Tibial nerve (tissue), 4 donors: ENCODE results near the gene ADAT1.

ENCODE experiments used
- EP300 ChIP-seq, 2 donors: sonication (generic); formaldehyde crosslinking; IDR thresholded peaks; one replicate each; pipeline ENCODE4 v1.6.1; 2017; ENCODE audit warnings: antibody characterized with exemption in 2 of 2, mild to moderate bottlenecking in 1 of 2
- POLR2A ChIP-seq, 2 donors: fragments of 450-650 bp; IDR thresholded peaks; one replicate each; pipeline ENCODE4 v1.6.1; 2017; ENCODE audit warnings: antibody characterized with exemption in 2 of 2, mild to moderate bottlenecking in 2 of 2, moderate library complexity in 2 of 2
- TF ChIP-seq, protein P1 (sequence below), 5 experiments: fragments of 200-600 bp in 3 of 5; fragments of 450-650 bp in 2 of 5; sonication (generic) in 3 of 5; IDR thresholded peaks; one replicate each; pipeline ENCODE4 v1.5.1; 2016 to 2019; ENCODE audit warnings: antibody characterized with exemption in 5 of 5, mild to moderate bottlenecking in 3 of 5, moderate library complexity in 2 of 5

DNA sequence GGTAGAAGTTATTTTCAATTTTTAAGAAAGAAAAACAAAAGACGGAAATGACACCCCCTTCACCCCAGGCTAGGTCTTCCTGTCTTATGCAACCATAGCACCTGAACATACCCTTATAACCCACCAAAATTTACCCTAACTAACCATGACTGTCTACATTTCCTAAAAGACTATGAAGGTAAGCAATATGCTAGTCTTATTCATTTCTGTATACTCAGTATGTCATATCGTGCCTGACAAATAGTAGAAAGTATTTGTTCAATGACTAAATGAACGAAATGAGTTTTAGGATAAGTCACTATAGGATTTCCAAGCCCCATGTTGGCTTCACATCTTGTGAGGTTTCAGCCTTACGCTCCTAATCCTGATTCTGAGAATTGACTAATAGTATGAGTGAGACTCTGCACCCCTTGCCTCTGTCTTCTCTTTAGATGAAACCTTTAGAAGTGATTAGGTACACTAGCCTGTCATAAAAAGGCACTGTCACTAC is 6.5 kb downstream of the ADAT1 start:
- TF ChIP-seq POLR2A (IDR thresholded peaks at IDR 0.05), result no peak
- TF ChIP-seq, protein P1, sequence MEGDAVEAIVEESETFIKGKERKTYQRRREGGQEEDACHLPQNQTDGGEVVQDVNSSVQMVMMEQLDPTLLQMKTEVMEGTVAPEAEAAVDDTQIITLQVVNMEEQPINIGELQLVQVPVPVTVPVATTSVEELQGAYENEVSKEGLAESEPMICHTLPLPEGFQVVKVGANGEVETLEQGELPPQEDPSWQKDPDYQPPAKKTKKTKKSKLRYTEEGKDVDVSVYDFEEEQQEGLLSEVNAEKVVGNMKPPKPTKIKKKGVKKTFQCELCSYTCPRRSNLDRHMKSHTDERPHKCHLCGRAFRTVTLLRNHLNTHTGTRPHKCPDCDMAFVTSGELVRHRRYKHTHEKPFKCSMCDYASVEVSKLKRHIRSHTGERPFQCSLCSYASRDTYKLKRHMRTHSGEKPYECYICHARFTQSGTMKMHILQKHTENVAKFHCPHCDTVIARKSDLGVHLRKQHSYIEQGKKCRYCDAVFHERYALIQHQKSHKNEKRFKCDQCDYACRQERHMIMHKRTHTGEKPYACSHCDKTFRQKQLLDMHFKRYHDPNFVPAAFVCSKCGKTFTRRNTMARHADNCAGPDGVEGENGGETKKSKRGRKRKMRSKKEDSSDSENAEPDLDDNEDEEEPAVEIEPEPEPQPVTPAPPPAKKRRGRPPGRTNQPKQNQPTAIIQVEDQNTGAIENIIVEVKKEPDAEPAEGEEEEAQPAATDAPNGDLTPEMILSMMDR (IDR thresholded peaks at IDR 0.05), result no peak
- TF ChIP-seq EP300 (IDR thresholded peaks at IDR 0.05), result no peak
